Superior temporal gyrus (tissue), 1 donor: ENCODE data around the gene MAGEA12.
"Not testable (repeated sequence)": the region's sequence is repeated elsewhere in the genome, so short reads cannot be mapped to it uniquely, and the experiment has no call there.

ENCODE experiments used
- DNase-seq: peaks from one replicate; pipeline ENCODE4 v3.0.0-alpha.2; 2016; ENCODE audit errors: extremely low spot score

The MAGEA12 gene, protein sequence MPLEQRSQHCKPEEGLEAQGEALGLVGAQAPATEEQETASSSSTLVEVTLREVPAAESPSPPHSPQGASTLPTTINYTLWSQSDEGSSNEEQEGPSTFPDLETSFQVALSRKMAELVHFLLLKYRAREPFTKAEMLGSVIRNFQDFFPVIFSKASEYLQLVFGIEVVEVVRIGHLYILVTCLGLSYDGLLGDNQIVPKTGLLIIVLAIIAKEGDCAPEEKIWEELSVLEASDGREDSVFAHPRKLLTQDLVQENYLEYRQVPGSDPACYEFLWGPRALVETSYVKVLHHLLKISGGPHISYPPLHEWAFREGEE

DNA sequence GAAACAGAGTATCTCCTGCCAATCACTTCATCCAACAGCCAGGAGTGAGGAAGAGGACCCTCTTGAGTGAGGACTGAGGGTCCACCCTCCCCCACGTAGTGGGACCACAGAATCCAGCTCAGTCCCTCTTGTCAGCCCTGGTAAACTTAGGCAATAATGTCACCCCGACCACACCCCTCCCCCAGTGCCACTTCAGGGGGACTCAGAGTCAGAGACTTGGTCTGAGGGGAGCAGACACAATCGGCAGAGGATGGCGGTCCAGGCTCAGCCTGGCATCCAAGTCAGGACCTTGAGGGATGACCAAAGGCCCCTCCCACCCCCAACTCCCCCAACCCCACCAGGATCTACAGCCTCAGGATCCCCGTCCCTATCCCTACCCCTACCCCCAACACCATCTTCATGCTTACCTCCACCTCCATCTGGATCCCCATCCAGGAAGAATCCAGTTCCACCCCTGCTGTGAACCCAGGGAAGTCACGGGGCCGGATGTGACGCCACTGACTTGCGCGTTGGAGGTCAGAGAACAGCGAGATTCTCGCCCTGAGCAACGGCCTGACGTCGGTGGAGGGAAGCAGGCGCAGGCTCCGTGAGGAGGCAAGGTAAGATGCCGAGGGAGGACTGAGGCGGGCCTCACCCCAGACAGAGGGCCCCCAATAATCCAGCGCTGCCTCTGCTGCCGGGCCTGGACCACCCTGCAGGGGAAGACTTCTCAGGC lies at the start of gene MAGEA12, which contains the start of gene CSAG1:
Gene MAGEA12, plus strand, starts transcription at position 497 of the 715 bp plus-strand sequence. CDS start 2,405 bp downstream, outside the sequence.
Gene CSAG1, minus strand, starts transcription at position 461 of the 715 bp plus-strand sequence. CDS start 1,261 bp downstream, outside the sequence.
- no peak for DNase-seq

DNA sequence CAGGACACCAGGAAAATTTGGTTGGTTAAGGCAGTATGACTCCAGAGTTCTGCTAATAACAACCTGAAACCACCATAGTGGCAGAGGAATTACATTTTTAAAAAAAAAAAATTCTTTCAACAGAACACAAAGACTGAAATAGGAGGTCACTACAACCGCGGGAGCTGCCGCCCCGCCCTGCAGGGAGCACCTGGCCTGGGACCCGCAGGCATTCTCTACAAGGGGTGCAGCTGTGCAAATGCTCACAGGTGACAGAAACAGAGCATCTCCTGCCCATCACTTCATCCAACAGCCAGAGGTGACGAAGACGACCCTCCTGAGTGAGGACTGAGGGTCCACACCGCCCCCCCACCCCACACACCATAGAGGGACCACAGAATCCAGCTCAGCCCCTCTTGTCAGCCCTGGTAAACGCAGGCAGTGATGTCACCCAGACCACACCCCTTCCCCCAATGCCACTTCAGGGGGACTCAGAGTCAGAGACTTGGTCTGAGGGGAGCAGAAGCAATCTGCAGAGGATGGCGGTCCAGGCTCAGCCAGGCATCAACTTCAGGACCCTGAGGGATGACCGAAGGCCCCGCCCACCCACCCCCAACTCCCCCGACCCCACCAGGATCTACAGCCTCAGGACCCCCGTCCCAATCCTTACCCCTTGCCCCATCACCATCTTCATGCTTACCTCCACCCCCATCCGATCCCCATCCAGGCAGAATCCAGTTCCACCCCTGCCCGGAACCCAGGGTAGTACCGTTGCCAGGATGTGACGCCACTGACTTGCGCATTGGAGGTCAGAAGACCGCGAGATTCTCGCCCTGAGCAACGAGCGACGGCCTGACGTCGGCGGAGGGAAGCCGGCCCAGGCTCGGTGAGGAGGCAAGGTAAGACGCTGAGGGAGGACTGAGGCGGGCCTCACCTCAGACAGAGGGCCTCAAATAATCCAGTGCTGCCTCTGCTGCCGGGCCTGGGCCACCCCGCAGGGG lies 35.3 kb upstream of the MAGEA12 start, which contains the start of gene MAGEA3:
Gene MAGEA3, plus strand, starts transcription at position 843 of the 980 bp plus-strand sequence. CDS start 2,039 bp downstream, outside the sequence.
- DNase-seq: not testable (repeated sequence)

DNA sequence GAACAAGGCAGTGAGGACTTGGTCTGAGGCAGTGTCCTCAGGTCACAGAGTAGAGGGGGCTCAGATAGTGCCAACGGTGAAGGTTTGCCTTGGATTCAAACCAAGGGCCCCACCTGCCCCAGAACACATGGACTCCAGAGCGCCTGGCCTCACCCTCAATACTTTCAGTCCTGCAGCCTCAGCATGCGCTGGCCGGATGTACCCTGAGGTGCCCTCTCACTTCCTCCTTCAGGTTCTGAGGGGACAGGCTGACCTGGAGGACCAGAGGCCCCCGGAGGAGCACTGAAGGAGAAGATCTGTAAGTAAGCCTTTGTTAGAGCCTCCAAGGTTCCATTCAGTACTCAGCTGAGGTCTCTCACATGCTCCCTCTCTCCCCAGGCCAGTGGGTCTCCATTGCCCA lies 33.2 kb upstream of the MAGEA12 start:
- DNase-seq: not testable (repeated sequence)

DNA sequence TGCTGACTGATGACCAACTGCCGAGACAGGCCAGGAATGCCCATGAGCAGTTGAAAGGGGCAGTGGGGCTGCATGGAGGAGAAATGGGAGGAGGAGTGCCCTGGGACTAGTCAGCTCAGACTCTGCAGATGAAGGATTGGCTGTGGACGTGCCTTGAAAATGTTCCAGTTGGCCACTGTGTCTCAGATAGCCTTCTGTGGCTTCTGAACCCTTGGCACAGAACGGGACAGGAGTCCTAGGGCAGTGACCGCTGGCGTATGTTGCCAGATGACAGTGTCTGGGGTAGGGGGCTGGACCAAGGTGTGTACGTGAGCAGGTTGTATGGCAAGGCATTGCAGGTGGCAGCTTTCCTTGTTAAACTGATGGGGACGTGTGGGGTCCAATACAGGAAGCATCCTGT lies 27.1 kb upstream of the MAGEA12 start:
- not testable (repeated sequence) for DNase-seq

DNA sequence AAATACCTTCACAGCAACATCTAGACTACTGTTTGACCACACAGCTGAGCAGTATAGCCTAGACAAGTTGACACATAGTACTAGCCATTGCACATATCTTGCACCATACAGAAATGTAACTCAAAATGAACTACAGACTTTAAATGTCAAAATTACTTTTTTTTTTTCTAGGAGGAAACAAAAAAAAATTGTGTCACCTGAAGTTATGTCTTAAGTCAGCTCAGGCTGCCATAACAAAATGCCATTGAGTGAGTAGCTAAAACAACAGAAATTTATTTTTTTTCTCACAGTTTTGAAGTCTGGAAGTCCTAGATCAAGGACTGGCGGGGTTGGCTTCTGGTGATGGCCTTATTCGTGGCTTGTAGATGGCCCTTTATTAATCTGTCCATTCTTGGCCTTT lies 24.4 kb upstream of the MAGEA12 start, which contains the start of gene CSAG2:
Gene CSAG2, minus strand, starts transcription at position 101 of the 400 bp plus-strand sequence. CDS start 161 bp downstream, outside the sequence.
- DNase-seq: not testable (repeated sequence)

DNA sequence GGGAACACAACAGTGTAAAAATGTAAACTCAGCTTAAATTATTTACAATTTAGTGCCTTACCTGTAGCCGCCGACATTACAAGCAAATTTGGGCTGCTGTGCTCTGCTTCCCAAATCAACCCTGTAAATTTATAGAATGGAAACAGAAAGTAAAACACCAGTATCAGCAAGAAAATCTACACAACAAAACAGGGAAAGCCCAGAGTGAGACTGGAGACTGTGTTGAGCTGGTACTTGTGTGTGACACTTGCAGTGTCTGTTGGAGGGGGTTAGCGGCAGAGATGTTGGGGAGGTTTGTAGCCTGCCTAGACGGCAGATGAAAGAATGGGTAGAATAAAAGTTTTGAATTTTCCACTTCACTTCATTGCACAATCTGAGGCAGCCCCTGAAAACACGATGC lies 20.4 kb upstream of the MAGEA12 start:
- DNase-seq: not testable (repeated sequence)

DNA sequence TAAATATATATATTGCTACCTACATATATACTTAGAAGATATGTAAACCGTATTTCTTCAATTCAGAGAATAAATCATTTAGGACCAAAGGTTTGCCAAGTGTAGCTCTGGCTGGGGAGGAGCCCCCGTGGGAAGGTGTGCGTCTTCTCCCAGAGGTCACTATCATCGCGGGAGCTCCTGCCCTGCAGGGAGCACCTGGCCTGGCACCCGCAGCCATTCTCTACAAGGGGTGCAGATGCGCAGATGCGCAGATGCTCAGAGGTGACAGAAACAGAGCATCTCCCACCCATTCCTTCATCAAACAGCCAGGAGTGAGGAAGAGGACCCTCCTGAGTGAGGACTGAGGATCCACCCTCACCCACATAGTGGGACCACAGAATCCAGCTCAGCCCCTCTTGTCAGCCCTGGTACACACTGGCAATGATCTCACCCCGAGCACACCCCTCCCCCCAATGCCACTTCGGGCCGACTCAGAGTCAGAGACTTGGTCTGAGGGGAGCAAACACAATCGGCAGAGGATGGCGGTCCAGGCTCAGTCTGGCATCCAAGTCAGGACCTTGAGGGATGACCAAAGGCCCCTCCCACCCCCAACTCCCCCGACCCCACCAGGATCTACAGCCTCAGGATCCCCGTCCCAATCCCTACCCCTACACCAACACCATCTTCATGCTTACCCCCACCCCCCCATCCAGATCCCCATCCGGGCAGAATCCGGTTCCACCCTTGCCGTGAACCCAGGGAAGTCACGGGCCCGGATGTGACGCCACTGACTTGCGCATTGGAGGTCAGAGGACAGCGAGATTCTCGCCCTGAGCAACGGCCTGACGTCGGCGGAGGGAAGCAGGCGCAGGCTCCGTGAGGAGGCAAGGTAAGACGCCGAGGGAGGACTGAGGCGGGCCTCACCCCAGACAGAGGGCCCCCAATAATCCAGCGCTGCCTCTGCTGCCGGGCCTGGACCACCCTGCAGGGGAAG lies 19.5 kb upstream of the MAGEA12 start, which contains the start of gene MAGEA2B:
Gene MAGEA2B, plus strand, starts transcription at position 814 of the 973 bp plus-strand sequence. CDS start 2,479 bp downstream, outside the sequence.
- not testable (repeated sequence) for DNase-seq

DNA sequence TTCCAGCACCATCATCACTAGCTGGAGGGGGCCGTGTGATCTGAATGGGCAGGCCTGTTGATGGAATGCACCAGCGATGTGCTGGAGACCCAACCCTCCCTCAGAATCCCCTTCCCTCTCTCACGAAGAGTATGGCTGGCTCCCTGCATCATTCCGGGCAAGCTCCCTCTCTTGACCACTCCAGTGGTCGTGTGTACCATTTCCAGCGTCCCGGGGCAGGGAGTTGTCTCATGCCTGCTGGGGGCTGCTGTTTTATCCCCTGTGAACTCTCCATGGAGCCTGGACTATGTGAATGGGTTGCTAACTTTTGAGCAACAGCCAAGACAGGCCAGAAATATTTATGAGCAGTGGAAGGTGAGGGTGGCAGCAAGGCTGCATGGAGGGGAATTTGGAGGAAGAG lies 8.1 kb upstream of the MAGEA12 start:
- no peak for DNase-seq

DNA sequence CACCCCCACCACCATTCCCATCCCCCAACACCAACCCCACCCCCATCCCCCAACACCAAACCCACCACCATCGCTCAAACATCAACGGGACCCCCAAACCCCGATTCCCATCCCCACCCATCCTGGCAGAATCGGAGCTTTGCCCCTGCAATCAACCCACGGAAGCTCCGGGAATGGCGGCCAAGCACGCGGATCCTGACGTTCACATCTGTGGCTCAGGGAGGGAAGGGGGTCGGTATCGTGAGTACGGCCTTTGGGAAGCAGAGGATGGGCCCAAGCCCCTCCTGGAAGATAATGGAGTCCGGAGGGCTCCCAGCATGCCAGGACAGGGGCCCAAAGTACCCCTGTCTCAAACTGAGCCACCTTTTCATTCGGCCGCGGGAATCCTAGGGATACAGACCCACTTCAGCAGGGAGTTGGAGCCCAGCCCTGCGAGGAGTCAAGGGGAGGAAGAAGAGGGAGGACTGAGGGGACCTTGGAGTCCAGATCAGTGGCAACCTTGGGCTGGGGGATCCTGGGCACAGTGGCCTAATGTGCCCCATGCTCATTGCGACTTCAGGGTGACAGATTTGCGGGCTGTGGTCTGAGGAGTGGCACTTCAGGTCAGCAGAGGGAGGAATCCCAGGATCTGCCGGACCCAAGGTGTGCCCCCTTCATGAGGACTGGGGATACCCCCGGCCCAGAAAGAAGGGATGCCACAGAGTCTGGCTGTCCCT lies 744 bp downstream of the MAGEA12 start:
- not testable (repeated sequence) for DNase-seq

DNA sequence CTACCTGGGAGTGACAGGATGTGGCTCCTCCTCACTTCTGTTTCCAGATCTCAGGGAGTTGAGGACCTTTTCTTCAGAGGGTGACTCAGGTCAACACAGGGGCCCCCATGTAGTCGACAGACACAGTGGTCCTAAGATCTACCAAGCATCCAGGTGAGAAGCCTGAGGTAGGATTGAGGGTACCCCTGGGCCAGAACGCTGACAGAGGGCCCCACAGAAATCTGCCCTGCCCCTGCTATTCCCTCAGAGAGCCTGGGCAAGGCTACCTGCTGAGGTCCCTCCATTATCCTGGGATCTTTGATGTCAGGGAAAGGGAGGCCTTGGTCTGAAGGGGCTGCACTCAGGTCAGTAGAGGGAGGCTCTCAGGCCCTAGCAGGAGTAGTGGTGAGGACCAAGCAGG lies 1.5 kb downstream of the MAGEA12 start:
- no peak for DNase-seq

DNA sequence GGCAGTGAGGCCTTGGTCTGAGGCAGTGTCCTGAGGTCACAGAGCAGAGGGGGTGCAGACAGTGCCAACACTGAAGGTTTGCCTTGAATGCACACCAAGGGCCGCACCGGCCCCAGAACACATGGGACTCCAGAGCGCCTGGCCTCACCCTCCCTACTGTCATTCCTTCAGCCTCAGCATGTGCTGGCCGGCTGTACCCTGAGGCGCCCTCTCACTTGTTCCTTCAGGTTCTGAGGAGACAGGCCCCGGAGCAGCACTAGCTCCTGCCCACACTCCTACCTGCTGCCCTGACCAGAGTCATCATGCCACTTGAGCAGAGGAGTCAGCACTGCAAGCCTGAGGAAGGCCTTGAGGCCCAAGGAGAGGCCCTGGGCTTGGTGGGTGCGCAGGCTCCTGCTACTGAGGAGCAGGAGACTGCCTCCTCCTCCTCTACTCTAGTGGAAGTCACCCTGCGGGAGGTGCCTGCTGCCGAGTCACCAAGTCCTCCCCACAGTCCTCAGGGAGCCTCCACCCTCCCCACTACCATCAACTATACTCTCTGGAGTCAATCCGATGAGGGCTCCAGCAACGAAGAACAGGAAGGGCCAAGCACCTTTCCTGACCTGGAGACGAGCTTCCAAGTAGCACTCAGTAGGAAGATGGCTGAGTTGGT lies 2.4 kb downstream of the MAGEA12 start:
- no peak for DNase-seq

DNA sequence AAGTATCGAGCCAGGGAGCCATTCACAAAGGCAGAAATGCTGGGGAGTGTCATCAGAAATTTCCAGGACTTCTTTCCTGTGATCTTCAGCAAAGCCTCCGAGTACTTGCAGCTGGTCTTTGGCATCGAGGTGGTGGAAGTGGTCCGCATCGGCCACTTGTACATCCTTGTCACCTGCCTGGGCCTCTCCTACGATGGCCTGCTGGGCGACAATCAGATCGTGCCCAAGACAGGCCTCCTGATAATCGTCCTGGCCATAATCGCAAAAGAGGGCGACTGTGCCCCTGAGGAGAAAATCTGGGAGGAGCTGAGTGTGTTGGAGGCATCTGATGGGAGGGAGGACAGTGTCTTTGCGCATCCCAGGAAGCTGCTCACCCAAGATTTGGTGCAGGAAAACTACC lies 3.0 kb downstream of the MAGEA12 start:
- DNase-seq: not testable (repeated sequence)

DNA sequence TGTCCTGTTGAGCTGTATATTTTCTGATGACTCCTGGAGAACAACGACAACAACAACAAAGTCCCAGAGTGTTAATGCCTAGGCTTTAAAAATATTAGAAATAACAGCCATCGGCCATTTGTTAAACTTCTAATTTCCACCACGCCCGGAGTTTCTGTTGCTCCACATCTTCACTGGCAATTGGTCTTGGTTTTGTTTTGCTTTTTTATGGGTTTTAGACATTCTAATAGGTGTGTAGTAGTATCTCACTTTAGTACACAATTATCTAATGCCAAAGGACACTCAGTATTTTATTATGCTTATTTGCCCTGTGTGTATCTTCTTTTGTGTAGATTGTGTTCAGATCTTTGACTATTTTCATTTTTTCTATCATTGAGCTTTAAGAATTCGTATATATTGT lies 5.0 kb downstream of the MAGEA12 start:
- DNase-seq: no peak

DNA sequence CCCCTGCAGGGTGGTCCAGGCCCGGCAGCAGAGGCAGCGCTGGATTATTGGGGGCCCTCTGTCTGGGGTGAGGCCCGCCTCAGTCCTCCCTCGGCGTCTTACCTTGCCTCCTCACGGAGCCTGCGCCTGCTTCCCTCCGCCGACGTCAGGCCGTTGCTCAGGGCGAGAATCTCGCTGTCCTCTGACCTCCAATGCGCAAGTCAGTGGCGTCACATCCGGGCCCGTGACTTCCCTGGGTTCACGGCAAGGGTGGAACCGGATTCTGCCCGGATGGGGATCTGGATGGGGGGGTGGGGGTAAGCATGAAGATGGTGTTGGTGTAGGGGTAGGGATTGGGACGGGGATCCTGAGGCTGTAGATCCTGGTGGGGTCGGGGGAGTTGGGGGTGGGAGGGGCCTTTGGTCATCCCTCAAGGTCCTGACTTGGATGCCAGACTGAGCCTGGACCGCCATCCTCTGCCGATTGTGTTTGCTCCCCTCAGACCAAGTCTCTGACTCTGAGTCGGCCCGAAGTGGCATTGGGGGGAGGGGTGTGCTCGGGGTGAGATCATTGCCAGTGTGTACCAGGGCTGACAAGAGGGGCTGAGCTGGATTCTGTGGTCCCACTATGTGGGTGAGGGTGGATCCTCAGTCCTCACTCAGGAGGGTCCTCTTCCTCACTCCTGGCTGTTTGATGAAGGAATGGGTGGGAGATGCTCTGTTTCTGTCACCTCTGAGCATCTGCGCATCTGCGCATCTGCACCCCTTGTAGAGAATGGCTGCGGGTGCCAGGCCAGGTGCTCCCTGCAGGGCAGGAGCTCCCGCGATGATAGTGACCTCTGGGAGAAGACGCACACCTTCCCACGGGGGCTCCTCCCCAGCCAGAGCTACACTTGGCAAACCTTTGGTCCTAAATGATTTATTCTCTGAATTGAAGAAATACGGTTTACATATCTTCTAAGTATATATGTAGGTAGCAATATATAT lies 20.4 kb downstream of the MAGEA12 start, which contains the start of gene MAGEA2:
Gene MAGEA2, minus strand, starts transcription at position 157 of the 965 bp plus-strand sequence. CDS start 2,479 bp downstream, outside the sequence.
- not testable (repeated sequence) for DNase-seq

DNA sequence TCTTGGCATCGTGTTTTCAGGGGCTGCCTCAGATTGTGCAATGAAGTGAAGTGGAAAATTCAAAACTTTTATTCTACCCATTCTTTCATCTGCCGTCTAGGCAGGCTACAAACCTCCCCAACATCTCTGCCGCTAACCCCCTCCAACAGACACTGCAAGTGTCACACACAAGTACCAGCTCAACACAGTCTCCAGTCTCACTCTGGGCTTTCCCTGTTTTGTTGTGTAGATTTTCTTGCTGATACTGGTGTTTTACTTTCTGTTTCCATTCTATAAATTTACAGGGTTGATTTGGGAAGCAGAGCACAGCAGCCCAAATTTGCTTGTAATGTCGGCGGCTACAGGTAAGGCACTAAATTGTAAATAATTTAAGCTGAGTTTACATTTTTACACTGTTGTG lies 21.3 kb downstream of the MAGEA12 start:
- not testable (repeated sequence) for DNase-seq

DNA sequence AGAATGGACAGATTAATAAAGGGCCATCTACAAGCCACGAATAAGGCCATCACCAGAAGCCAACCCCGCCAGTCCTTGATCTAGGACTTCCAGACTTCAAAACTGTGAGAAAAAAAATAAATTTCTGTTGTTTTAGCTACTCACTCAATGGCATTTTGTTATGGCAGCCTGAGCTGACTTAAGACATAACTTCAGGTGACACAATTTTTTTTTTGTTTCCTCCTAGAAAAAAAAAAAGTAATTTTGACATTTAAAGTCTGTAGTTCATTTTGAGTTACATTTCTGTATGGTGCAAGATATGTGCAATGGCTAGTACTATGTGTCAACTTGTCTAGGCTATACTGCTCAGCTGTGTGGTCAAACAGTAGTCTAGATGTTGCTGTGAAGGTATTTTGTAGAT lies 25.4 kb downstream of the MAGEA12 start, which contains the start of gene CSAG3:
Gene CSAG3, plus strand, starts transcription at position 301 of the 400 bp plus-strand sequence.
- not testable (repeated sequence) for DNase-seq

DNA sequence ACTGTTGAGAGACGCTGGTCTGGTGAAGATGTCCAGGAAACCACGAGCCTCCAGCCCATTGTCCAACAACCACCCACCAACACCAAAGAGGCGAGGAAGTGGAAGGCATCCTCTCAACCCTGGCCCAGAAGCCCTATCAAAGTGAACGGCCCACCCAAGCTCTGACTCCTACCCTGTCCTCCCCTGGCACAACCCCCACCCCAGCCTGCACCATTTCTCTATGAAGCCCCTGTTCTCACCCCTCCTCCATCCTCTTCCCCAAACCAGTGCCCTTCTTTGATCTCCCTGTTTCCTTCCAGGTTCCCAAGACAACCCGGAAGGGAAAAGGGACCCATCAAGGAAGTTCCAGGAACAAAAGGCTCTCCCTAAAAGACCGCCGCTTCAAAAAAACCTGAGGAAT lies 26.0 kb downstream of the MAGEA12 start:
- not testable (repeated sequence) for DNase-seq
